Cardiac fibroblast (primary cell): Measurements from ENCODE around the gene CAVIN2.

Experiments
- DNase-seq, 2 donors: peaks; one replicate each; pipeline versions ENCODE4 v3.0.0 to v3.0.0-alpha.2; 2010; ENCODE audit warnings: low read depth in 2 of 2
- H3K4me3 ChIP-seq, 2 donors: replicated peaks in 1 of 2; 1 replicate in 1 of 2; 2 replicates in 1 of 2; pipeline ENCODE4 v1.5.1; 2011; ENCODE audit warnings: low read depth in 2 of 2, low read length in 2 of 2, mild to moderate bottlenecking in 2 of 2, moderate library complexity in 1 of 2
- CTCF ChIP-seq: IDR thresholded peaks from one replicate; pipeline ENCODE4 v1.5.1; 2011; ENCODE audit warnings: low read depth, mild to moderate bottlenecking, low read length, inconsistent platforms

CAVIN2 gene

GRCh38 chr2:191818725-191819350 is 28.1 kb downstream of the CAVIN2 start:
- no peak overlapping the region for H3K4me3 ChIP-seq
- DNase-seq, result peak; percentile 44 to 48
- no peak for TF ChIP-seq CTCF

GRCh38 chr2:191818133-191818532 is 28.8 kb downstream of the CAVIN2 start:
- TF ChIP-seq CTCF, result no peak
- DNase-seq, result no peak
- H3K4me3 ChIP-seq, result no peak overlapping the region

GRCh38 chr2:191815010-191815409 is 31.9 kb downstream of the CAVIN2 start:
- DNase-seq, result no peak
- TF ChIP-seq CTCF, result no peak
- H3K4me3 ChIP-seq, result no peak overlapping the region

- H3K4me3 ChIP-seq, result no peak overlapping the region
- no peak for TF ChIP-seq CTCF
- no peak for DNase-seq
These were observed 32.9 kb downstream of the CAVIN2 start for GRCh38 chr2:191813943-191814342.

GRCh38 chr2:191811807-191812602 is 34.9 kb downstream of the CAVIN2 start:
- DNase-seq, result peak; percentile 81 to 83
- no peak overlapping the region for H3K4me3 ChIP-seq
- TF ChIP-seq CTCF, result peak; percentile 83

- H3K4me3 ChIP-seq, result no peak overlapping the region
- TF ChIP-seq CTCF, result no peak
- peak in 1 of 2 donors; percentile 6 for DNase-seq
These were observed 40.5 kb downstream of the CAVIN2 start for GRCh38 chr2:191806396-191806795.

GRCh38 chr2:191804766-191805165 is 42.1 kb downstream of the CAVIN2 start:
- no peak overlapping the region for H3K4me3 ChIP-seq
- no peak for TF ChIP-seq CTCF
- no peak for DNase-seq
